LNCaP clone FGC (cell line): ENCODE data around the gene SDCCAG8.

Source experiments
- DNase-seq: peaks from one replicate; pipeline ENCODE4 v3.0.0-alpha.2; 2011; ENCODE audit warnings: low read depth
- H3K4me3 ChIP-seq: 2 replicates; pipeline ENCODE4 v1.5.1; 2011; ENCODE audit warnings: mild to moderate bottlenecking, low read depth, low read length, control low read depth
- CTCF ChIP-seq: IDR thresholded peaks from 2 replicates; pipeline ENCODE4 v1.5.1; 2012; ENCODE audit warnings: mild to moderate bottlenecking; ENCODE audit not compliant: control insufficient read depth, insufficient read depth; ENCODE audit errors: extremely low read depth

The SDCCAG8 gene

GRCh38 chr1:243349128-243349527 is 93.3 kb downstream of the SDCCAG8 start:
- no peak for TF ChIP-seq CTCF
- DNase-seq: no peak

DNA sequence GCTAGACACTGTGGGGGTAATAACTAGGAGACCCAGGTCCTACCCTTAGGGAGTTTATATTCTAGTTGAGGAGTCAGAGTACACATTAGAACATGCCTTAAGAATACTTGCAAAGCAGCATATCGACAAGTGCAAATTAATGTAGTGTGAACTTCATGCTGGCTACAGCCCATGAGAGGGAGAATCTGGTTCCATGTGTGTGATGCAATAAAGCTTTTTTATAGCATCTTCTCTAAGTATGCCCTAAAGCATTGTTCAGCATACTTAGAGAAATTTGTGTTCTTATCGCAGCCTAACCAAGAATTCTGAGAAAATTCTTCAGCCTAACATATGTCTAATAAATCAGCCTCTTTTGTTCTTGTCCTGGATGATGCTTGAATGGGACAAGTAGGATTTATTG is 95.5 kb downstream of the SDCCAG8 start:
- DNase-seq: no peak
- H3K4me3 ChIP-seq: no peak overlapping the region
- TF ChIP-seq CTCF: no peak

More at GRCh38 chr1:243349128-243349527, 93.3 kb downstream of the SDCCAG8 start:
- no peak overlapping the region for H3K4me3 ChIP-seq

DNA sequence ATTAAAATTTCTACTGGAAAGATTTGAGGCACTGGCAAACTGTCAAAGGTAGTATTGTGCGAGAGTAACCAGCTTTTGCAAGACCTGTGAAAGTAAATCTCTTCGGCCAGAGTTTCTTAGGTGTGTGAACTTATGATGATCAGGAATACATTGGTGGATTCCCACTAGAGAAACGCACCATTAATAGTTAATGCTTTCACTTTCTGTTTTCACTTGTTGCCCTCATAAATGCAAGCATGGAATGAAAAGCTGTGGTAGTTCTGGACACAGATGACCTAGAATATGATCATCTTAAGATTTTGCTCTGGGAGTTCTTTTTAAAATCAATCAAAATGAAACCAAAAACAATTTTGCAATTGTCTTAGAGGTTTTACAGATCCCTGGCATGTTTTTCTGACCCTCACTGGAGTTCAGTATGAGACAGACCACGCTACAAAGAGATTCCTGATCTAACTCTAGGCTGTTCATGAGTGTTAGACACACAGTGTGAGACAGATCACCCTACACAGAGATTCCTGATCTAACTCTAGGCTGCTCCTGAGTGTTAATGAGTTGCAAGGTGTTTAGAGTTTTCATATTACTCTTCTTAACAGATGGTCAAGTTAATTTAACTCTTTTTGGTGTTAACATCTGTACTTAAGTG is 98.8 kb downstream of the SDCCAG8 start:
- no peak overlapping the region for H3K4me3 ChIP-seq
- no peak for TF ChIP-seq CTCF
- no peak for DNase-seq

DNA sequence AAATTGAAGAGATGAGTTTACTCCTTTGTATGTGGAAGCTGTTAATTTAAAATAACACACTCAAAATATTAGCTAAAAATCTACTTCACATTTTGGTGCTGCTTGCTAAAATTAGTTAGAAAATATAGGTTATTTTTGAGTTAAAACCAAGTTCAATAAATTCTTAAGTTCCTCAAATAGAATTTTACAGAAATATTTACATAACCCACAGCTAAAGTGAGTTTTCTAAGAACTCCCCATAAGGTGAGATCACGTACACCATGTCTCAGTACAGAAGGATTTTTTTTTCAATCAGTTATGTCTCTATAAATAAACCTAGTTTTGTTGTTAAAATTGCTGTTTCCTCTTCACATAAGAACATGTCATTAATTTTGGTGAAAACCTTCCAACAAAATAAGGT is 108.0 kb downstream of the SDCCAG8 start:
- DNase-seq: no peak
- H3K4me3 ChIP-seq: no peak overlapping the region
- TF ChIP-seq CTCF: no peak

- no peak for TF ChIP-seq CTCF
- H3K4me3 ChIP-seq: no peak overlapping the region
- no peak for DNase-seq
Observed at GRCh38 chr1:243364330-243364729, 108.5 kb downstream of the SDCCAG8 start.

DNA sequence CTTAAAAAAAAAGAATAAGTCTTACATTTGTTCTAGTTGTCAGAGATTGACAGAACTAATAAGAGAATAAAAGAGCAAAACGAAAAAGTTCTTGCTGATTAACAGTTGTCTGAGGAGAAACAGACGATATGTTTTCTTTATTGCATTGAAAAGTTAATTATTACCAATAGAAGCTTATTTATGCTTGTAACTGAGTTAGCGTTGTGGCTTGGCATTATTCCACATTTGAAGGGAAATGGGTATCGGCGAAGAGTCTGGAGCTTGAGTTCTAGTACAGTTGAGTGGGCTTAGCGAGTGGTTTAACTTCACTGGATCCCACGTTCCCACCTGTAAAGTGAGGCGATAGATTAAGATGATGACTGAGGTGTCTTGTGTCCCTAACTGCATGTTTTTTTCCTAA is 109.0 kb downstream of the SDCCAG8 start:
- no peak for DNase-seq
- TF ChIP-seq CTCF: no peak

GRCh38 chr1:243367314-243367713 is 111.5 kb downstream of the SDCCAG8 start:
- H3K4me3 ChIP-seq: no peak overlapping the region
- DNase-seq: no peak
- TF ChIP-seq CTCF: no peak

More for the DNA sequence above, 109.0 kb downstream of the SDCCAG8 start:
- H3K4me3 ChIP-seq: no peak overlapping the region
